MM.1S (cell line): ENCODE measurements around the gene MARK3.

Experiments
- DNase-seq: peaks from one replicate; pipeline ENCODE4 v3.0.0-alpha.2; 2015
- H2AFZ ChIP-seq: fragments of 300-600 bp; sonication (generic); 2 replicates; pipeline ENCODE4 v1.6.0; 2016; ENCODE audit warnings: antibody characterized with exemption, low read length
- H3F3A ChIP-seq: fragments of 300-600 bp; sonication (generic); 2 replicates; pipeline ENCODE4 v1.6.1; 2016; ENCODE audit warnings: mild to moderate bottlenecking, antibody characterized with exemption, low read length, moderate library complexity, mixed read lengths; ENCODE audit not compliant: insufficient read depth
- H3K27ac ChIP-seq: fragments of 300-600 bp; sonication (generic); 2 replicates; pipeline ENCODE4 v1.5.1; 2016; ENCODE audit warnings: mild to moderate bottlenecking, low read length
- H3K27me3 ChIP-seq: fragments of 300-600 bp; sonication (generic); replicated peaks from 2 replicates; pipeline ENCODE4 v1.6.0; 2016; ENCODE audit warnings: low read length; ENCODE audit not compliant: insufficient read depth
- H3K36me3 ChIP-seq: fragments of 300-600 bp; sonication (generic); replicated peaks from 2 replicates; pipeline ENCODE4 v1.6.1; 2016; ENCODE audit warnings: mild to moderate bottlenecking, low read length, mixed read lengths; ENCODE audit not compliant: insufficient read depth
- H3K4me1 ChIP-seq: fragments of 300-600 bp; sonication (generic); 2 replicates; pipeline ENCODE4 v1.6.1; 2016; ENCODE audit warnings: low read length, mixed read lengths
- H3K4me2 ChIP-seq: fragments of 300-600 bp; sonication (generic); 2 replicates; pipeline ENCODE4 v1.6.0; 2016; ENCODE audit warnings: low read depth, low read length
- H3K4me3 ChIP-seq: fragments of 300-600 bp; sonication (generic); 2 replicates; pipeline ENCODE4 v1.5.1; 2016; ENCODE audit warnings: low read length, mixed read lengths
- H3K79me2 ChIP-seq: fragments of 300-600 bp; sonication (generic); 2 replicates; pipeline ENCODE4 v1.6.1; 2016; ENCODE audit warnings: mixed run types, low read length, mixed read lengths
- H3K9ac ChIP-seq: fragments of 300-600 bp; sonication (generic); 2 replicates; pipeline ENCODE4 v1.6.1; 2016; ENCODE audit warnings: low read length, mixed read lengths
- H3K9me2 ChIP-seq: fragments of 300-600 bp; sonication (generic); replicated peaks from 2 replicates; pipeline ENCODE4 v1.6.1; 2016; ENCODE audit warnings: mild to moderate bottlenecking, low read length, mixed read lengths; ENCODE audit not compliant: insufficient read depth
- H3K9me3 ChIP-seq: fragments of 300-600 bp; sonication (generic); replicated peaks from 2 replicates; pipeline ENCODE4 v1.6.1; 2016; ENCODE audit warnings: mild to moderate bottlenecking, low read length, mixed read lengths; ENCODE audit not compliant: insufficient read depth
- H4K20me1 ChIP-seq: fragments of 300-600 bp; sonication (generic); 2 replicates; pipeline ENCODE4 v1.6.1; 2016; ENCODE audit warnings: mild to moderate bottlenecking, low read length, moderate library complexity, mixed read lengths; ENCODE audit not compliant: insufficient read depth
- CTCF ChIP-seq: fragments of 300-600 bp; sonication (generic); IDR thresholded peaks from 2 replicates; pipeline ENCODE4 v1.5.1; 2016; ENCODE audit warnings: antibody characterized with exemption, low read length, mixed read lengths
- EZH2 ChIP-seq: fragments of 300-600 bp; sonication (generic); optimal IDR thresholded peaks from 2 replicates; pipeline ENCODE3; 2017; ENCODE audit warnings: low read depth, mild to moderate bottlenecking, antibody characterized with exemption, low read length, mixed read lengths
- EZH2phosphoT487 ChIP-seq: fragments of 300-600 bp; sonication (generic); IDR thresholded peaks from 2 replicates; pipeline ENCODE4 v1.6.1; 2018; ENCODE audit warnings: antibody characterized with exemption, low read length

Gene MARK3

GRCh38 chr14:103501041-103501870, 116.0 kb downstream of the MARK3 start:
- Histone ChIP-seq H3F3A (no peaks in the 10 kb centered on the region), H2AFZ (no peak overlapping the region), H3K9me2 (no peaks in the 10 kb centered on the region), H3K27ac (no peak overlapping the region), H4K20me1 (no peaks in the 10 kb centered on the region), H3K27me3 (no peaks in the 10 kb centered on the region), H3K36me3 (no peaks in the 10 kb centered on the region), H3K4me3 (no peak overlapping the region), H3K79me2 (no peaks in the 10 kb centered on the region), H3K4me1 (no peaks in the 10 kb centered on the region), H3K9me3 (no peaks in the 10 kb centered on the region), H3K9ac (no peak overlapping the region), H3K4me2 (no peak overlapping the region)
- DNase-seq: no peak
- no peak for TF ChIP-seq EZH2phosphoT487
- TF ChIP-seq EZH2: no peak
- no peak for TF ChIP-seq CTCF

GRCh38 chr14:103501921-103502669, 116.9 kb downstream of the MARK3 start:
- Histone ChIP-seq H3K79me2 (no peaks in the 10 kb centered on the region), H3F3A (no peaks in the 10 kb centered on the region), H3K9me2 (no peaks in the 10 kb centered on the region), H3K9me3 (no peaks in the 10 kb centered on the region), H3K4me1 (no peaks in the 10 kb centered on the region), H3K27ac (no peak overlapping the region), H2AFZ (no peak overlapping the region), H4K20me1 (no peaks in the 10 kb centered on the region), H3K9ac (no peak overlapping the region), H3K27me3 (no peaks in the 10 kb centered on the region), H3K36me3 (no peaks in the 10 kb centered on the region), H3K4me3 (no peak overlapping the region), H3K4me2 (no peak overlapping the region)
- TF ChIP-seq EZH2 (no peak), CTCF (no peak), EZH2phosphoT487 (no peak)
- DNase-seq: no peak

- H3K27me3 ChIP-seq: no peaks in the 10 kb centered on the region
- TF ChIP-seq EZH2: no peak
- no peak for TF ChIP-seq EZH2phosphoT487
- TF ChIP-seq CTCF: no peak
- no peak overlapping the region for H2AFZ ChIP-seq
- H3K4me3 ChIP-seq: no peak overlapping the region
- DNase-seq: no peak
- no peaks in the 10 kb centered on the region for H3F3A ChIP-seq
- no peak overlapping the region for H3K9ac ChIP-seq
- no peaks in the 10 kb centered on the region for H3K4me1 ChIP-seq
- H3K9me3 ChIP-seq: no peaks in the 10 kb centered on the region
- no peaks in the 10 kb centered on the region for H3K79me2 ChIP-seq
- H4K20me1 ChIP-seq: no peaks in the 10 kb centered on the region
- H3K9me2 ChIP-seq: no peaks in the 10 kb centered on the region
- no peak overlapping the region for H3K27ac ChIP-seq
- no peaks in the 10 kb centered on the region for H3K36me3 ChIP-seq
- no peak overlapping the region for H3K4me2 ChIP-seq
Observed at GRCh38 chr14:103502877-103503276, 117.7 kb downstream of the MARK3 start.
